Measurements from ENCODE around the gene IRS2.
A peak's percentile ranks its signal among the peaks of the same experiment; 100 is the strongest.

IRS2 gene

DNA sequence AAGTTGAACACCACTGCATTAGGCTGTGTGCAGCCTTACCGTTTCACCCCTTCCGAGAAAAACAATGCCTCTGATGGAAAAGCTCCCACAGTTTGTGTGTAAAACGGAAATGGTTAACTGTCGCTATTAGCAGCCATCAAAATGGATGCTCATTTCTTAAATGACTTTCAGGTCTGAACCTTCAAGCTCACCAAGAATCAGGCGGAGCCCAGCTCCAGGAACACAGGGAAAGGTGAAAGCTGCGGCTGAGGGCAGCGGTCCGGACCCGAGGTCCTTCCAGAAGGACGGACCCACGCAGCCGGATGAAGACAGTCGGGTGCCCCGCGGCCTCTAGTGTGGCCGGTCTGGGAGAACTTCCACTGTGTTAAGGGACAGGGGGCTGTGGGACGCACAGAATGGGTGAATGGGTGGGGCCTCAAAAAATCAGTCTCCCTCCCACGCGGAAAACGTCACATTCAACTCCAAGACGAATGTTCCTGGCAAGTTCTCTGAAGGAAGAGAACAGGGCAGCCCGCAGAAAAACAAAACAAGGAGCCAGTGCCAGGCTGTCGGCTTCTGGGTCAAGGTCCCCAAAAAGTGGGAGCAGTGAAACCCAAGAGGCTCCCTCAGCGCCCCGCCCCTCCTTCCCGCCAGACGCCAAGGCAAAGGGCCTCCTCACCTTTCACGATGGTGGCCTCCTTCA, 4.9 kb downstream of the IRS2 start:
- no peak for DNase-seq (ENCODE audit: low read depth in 2 of 2)

DNA sequence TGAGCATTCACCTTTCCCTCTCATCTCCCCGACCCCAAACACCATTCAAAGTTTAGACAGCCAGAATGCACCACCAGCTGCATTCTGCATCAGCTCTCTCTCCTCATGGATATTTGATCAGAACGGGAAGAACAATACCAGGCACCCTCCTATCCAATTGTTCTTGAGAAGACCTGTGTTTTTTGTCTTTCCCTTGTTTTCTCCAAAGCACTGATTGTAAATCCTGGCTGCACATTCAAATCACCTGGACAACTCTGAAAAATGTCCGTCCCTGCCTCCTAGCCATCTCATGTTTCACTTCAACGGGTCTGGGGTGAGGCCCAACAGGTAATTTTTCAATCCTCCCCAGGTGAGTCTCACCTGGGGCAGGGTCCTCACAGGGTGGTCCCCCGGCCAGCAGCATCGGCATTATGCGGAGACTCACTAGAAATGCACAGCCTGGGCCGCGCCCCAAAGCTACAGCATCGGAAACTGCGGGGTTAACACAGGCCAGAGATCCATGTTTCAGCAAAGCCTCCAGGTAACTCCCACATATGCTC, 5.5 kb downstream of the IRS2 start:
- no peak for DNase-seq (ENCODE audit: low read depth in 2 of 2)

- no peak for DNase-seq (ENCODE audit: low read depth in 2 of 2)
Measured at GRCh38 chr13:109779876-109780510, 6.4 kb downstream of the IRS2 start.

- no peak for DNase-seq (ENCODE audit: low read depth in 2 of 2)
Measured at GRCh38 chr13:109779074-109779473, 7.3 kb downstream of the IRS2 start.

DNA sequence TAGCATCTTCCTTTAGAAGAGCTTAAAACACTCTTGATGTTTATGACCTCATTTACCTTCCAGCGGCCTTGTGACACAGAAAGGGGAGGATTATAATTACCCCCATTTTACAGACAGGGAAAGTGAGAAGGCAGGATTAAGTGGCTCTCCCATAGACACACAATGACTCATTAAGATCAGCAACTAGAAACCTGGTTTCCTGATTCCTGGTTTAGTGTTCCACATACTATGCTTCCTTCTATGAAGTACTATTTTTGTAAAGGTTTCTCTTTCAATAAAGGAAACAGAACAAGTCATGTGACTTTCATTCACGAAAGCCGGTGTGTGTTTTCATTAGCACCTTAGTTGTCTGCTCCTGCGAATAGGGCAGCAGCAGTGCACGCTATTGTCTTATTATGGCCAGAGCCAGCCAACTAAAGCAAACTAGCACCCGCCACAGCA, 8.3 kb downstream of the IRS2 start:
- DNase-seq (ENCODE audit: low read depth in 2 of 2), result no peak

DNA sequence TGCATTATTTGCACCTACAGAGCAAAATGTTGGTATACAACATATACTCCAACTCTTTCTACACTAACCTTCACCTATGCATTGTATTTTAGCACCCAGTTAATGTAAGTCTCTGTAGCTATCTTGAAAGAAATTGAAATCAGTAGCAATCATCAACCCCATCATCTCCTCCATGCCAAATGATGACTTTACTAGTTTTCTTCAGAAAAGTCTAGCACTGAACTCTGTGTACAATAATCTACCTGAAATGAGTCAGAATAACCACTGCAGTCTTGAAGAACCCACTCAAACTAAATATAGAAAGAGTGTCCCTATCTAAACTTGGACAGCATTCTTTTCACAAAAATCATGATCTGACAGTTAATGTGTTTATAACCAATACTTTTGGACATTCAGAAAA, 9.8 kb downstream of the IRS2 start:
- no peak for DNase-seq (ENCODE audit: low read depth in 2 of 2)

- DNase-seq (ENCODE audit: low read depth in 2 of 2), result no peak
Measured at GRCh38 chr13:109773786-109774185, 12.6 kb downstream of the IRS2 start.

GRCh38 chr13:109773276-109773675, 13.1 kb downstream of the IRS2 start:
- peak in 1 of 2 donors; percentile 33 for DNase-seq (ENCODE audit: low read depth in 2 of 2)

DNA sequence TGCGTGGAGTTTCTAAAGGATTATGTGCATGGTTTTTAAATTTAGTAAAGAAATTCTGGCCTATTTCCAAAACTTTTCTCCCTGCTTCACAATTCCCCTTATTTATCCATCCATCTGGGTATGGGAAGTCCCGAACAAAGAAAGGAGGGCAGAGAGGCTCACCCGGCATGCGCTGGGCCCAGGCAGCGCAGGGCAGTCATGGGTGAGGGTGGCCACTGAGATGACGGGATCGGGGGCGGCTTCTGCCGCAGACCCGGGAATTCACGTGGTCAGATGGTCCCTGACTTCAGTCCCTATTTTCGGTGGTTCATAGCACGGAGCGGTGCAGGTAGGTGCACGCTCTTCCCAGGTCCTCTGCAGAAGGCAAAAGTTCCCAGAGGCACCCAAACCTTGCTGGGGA, 14.5 kb downstream of the IRS2 start:
- DNase-seq (ENCODE audit: low read depth in 2 of 2), result no peak

- no peak for DNase-seq (ENCODE audit: low read depth in 2 of 2)
Measured at GRCh38 chr13:109770436-109770835, 15.9 kb downstream of the IRS2 start.

- no peak for DNase-seq (ENCODE audit: low read depth in 2 of 2)
Measured at GRCh38 chr13:109769921-109770320, 16.5 kb downstream of the IRS2 start.

DNA sequence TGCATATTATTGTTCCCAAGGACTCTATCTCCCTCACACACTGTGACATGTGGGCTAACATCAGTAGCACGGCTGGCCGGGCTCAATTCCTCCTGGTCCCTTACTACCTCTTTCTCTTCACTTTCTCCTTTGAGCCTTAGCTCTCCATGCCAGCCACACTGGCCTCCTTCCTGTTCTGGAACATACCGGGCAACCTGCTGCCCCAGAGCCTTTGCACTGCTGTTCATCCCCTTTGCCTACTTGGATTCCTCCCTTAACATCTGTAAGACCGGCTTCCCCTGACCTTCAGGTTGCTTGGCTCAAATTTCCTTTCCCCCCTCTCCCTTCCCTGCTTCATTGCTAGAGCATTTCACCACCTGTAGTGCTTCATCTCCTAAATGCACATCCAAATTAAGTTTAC, 17.1 kb downstream of the IRS2 start:
- no peak for DNase-seq (ENCODE audit: low read depth in 2 of 2)

DNA sequence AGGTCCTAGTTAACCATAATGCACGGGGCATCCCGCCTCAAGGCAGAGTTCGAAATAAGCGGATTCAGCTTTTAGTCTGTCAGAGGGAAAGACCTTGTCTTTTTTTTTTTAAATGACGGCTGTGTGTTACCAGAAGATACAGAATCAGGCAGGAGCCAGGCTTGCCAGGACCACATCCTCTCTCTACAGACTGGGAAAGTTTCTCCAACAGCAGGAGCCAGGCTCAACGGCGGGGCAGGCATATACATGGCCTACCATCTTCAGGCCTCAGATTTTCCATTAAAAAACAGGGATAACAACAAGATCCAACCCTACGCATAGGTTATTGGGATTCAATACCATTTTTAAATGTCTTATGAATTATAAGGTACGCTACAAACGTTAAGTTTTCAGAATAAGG, 17.8 kb downstream of the IRS2 start:
- DNase-seq (ENCODE audit: low read depth in 2 of 2), result no peak

- DNase-seq (ENCODE audit: low read depth in 2 of 2), result no peak
Measured at GRCh38 chr13:109768176-109768575, 18.2 kb downstream of the IRS2 start.

DNA sequence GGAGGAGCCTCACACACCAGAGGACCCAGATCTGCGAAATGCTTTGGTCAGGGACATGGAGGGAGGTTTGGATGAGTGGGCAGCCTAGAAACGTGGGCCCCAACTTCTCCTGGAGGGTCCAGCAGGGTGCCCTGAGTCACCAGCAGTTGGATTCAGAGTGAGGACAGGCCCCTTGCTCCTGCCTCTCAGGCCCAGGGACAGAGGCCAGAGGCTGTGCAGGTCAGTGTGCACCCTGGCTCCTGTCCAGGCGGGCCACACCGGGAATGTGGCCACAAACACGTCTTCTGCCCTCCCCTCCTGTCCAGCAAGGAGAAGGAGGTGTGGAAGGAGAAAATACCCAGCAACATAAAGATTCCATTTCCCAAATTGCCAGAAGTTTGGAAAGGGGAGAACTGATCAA, 19.4 kb downstream of the IRS2 start:
- DNase-seq (ENCODE audit: low read depth in 2 of 2), result no peak

DNA sequence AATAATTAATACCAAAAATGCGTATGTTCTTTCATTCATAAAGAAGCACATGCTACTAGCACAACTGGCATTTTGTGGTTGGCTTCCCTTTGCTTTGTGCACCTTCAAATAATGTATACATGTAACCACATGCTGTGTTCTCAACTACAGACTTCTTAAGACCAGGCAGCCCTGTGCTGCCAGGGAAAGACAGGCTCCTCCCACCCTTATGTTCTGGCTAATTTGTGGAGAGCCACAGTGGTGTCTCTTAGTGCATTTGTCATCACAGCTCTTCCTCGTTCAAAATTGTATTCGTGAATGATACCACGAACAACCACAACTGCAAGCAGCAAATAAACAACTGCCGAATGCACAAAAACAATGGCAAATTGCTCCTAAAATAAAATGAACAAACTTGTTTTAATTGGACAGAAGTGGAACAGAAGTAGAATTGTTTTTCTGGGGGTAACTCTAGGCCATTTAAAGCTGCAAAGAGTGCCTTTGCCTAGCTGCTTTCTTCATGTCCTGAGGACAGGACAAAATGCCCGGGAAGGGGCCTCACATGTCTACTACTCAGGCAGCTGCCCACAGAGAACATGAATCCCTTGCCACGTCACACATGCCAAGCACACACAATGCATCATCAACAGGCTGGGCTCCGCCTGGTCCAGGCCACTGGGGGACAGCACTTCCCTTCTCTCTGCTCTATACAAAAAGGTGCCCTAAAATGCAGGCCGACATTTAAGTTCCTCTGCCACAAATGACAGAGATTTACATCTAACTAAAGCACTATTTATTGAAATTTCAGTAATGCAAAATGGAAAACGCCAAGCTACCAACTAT, 21.7 kb downstream of the IRS2 start:
- no peak for DNase-seq (ENCODE audit: low read depth in 2 of 2)

- DNase-seq (ENCODE audit: low read depth in 2 of 2), result no peak
Measured at GRCh38 chr13:109764045-109764444, 22.3 kb downstream of the IRS2 start.

DNA sequence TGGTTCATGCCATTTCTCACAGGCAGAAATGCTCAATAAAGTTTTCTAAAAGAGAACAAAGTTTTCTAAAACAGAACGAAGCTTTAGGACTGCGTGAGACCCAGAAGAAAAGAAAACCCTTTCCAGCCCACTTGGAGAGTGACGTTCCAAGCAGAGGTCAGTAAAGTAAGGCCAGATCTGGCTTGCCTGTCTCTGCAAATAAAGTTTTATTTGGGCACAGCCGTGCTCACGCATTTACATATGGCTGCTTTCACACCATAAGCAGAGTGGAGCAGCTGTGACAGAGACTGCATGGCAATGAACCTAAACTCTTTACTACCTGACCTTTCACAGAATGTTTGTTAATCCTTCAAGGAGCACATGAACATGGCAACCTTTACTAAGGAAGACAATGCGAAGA, 23.6 kb downstream of the IRS2 start:
- DNase-seq (ENCODE audit: low read depth in 2 of 2), result no peak

GRCh38 chr13:109761695-109762094, 24.7 kb downstream of the IRS2 start:
- no peak for DNase-seq (ENCODE audit: low read depth in 2 of 2)

- DNase-seq (ENCODE audit: low read depth in 2 of 2), result no peak
Measured at GRCh38 chr13:109760951-109761350, 25.4 kb downstream of the IRS2 start.

- DNase-seq (ENCODE audit: low read depth in 2 of 2), result no peak
Measured at GRCh38 chr13:109760402-109760801, 26.0 kb downstream of the IRS2 start.

DNA sequence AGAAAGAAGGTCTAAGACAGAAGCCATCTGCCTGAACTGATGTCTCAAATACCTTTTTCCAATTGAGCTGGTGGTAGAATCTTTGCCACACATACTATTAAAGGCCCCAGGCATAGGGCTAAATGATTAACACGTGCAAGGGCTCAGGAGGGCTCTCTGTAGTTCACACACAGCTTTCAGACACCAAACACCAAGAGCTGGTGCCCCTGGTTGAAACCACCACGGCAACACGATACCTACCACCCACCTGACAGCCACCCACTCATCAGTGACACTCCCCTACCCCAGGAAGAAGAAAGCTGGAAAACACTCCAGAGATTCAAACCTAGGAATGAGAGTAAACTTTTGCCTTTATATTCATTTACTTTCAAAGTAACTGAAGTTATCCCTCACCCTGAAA, 26.8 kb downstream of the IRS2 start:
- no peak for DNase-seq (ENCODE audit: low read depth in 2 of 2)

All from stimulated activated CD4-positive, alpha-beta T cell treated with anti-CD3 and anti-CD28 coated beads, Interleukin-4, amount 100 ng/mL, for 48 hours (primary cell).